Fibroblast of skin of right biceps (primary cell): ENCODE data around the gene SHROOM3.

Experiments used
- DNase-seq: peaks from one replicate; pipeline ENCODE4 v3.0.0-alpha.2; 2013

Gene SHROOM3

GRCh38 chr4:76733068-76733771, 298.2 kb downstream of the SHROOM3 start:
- DNase-seq, result no peak

GRCh38 chr4:76736414-76736813, 301.4 kb downstream of the SHROOM3 start:
- DNase-seq, result peak; percentile 95

- peak; percentile 64 for DNase-seq
Measured at GRCh38 chr4:76737180-76737579, 302.2 kb downstream of the SHROOM3 start.

GRCh38 chr4:76737771-76738085, 302.7 kb downstream of the SHROOM3 start:
- no peak for DNase-seq

GRCh38 chr4:76738086-76738931, 303.3 kb downstream of the SHROOM3 start:
- DNase-seq, result peak; percentile 98

- DNase-seq, result no peak
Measured at GRCh38 chr4:76740192-76740591, 305.2 kb downstream of the SHROOM3 start.

- DNase-seq, result no peak
Measured at GRCh38 chr4:76740866-76741662, 306.0 kb downstream of the SHROOM3 start.

- DNase-seq, result no peak
Measured at GRCh38 chr4:76741663-76742020, 306.6 kb downstream of the SHROOM3 start.

GRCh38 chr4:76744241-76744921, 309.4 kb downstream of the SHROOM3 start:
- DNase-seq, result peak; percentile 99

- peak; percentile 93 for DNase-seq
Measured at GRCh38 chr4:76745240-76745639, 310.2 kb downstream of the SHROOM3 start.

- DNase-seq, result peak; percentile 94
Measured at GRCh38 chr4:76747563-76747962, 312.5 kb downstream of the SHROOM3 start.

GRCh38 chr4:76748649-76749048, 313.6 kb downstream of the SHROOM3 start:
- DNase-seq, result peak; percentile 56

- DNase-seq, result peak; percentile 38
Measured at GRCh38 chr4:76749355-76749754, 314.3 kb downstream of the SHROOM3 start.

- DNase-seq, result peak; percentile 48
Measured at GRCh38 chr4:76750716-76751115, 315.7 kb downstream of the SHROOM3 start.

- no peak for DNase-seq
Measured at GRCh38 chr4:76751612-76752343, 316.7 kb downstream of the SHROOM3 start.

GRCh38 chr4:76752861-76753501, 318.0 kb downstream of the SHROOM3 start:
- peak; percentile 99 for DNase-seq

- peak; percentile 99 for DNase-seq
Measured at GRCh38 chr4:76753814-76754213, 318.8 kb downstream of the SHROOM3 start.

- no peak for DNase-seq
Measured at GRCh38 chr4:76754439-76754838, 319.4 kb downstream of the SHROOM3 start.

GRCh38 chr4:76755756-76756155, 320.7 kb downstream of the SHROOM3 start:
- peak; percentile 58 for DNase-seq

GRCh38 chr4:76756416-76756815, 321.4 kb downstream of the SHROOM3 start:
- no peak for DNase-seq

GRCh38 chr4:76757418-76757939, 322.4 kb downstream of the SHROOM3 start:
- no peak for DNase-seq
